Ishikawa (cell line): ENCODE data around the gene RPA1.

ENCODE experiments used
- CREB1 ChIP-seq: IDR thresholded peaks from 2 replicates; pipeline ENCODE4 v1.6.1; 2012; ENCODE audit warnings: low read depth
- EP300 ChIP-seq: IDR thresholded peaks from 2 replicates; pipeline ENCODE4 v1.6.1; 2012; ENCODE audit warnings: borderline replicate concordance
- FOXM1 ChIP-seq: IDR thresholded peaks from 2 replicates; pipeline ENCODE4 v1.6.1; 2012; ENCODE audit warnings: low read depth, borderline replicate concordance
- MAX ChIP-seq: IDR thresholded peaks from 2 replicates; pipeline ENCODE4 v1.6.1; 2012
- NFIC ChIP-seq: IDR thresholded peaks from 2 replicates; pipeline ENCODE4 v1.6.1; 2012
- RAD21 ChIP-seq: IDR thresholded peaks from 2 replicates; pipeline ENCODE4 v1.6.1; 2012; ENCODE audit warnings: low read depth
- TAF1 ChIP-seq: IDR thresholded peaks from 2 replicates; pipeline ENCODE4 v1.6.1; 2012; ENCODE audit warnings: low read depth, mild to moderate bottlenecking
- TCF12 ChIP-seq: IDR thresholded peaks from 2 replicates; pipeline ENCODE4 v1.6.1; 2012; ENCODE audit warnings: low read depth
- TEAD4 ChIP-seq: IDR thresholded peaks from 2 replicates; pipeline ENCODE4 v1.6.1; 2012
- YY1 ChIP-seq: IDR thresholded peaks from 2 replicates; pipeline ENCODE4 v1.6.1; 2012; ENCODE audit warnings: low read depth
- ZBTB7A ChIP-seq: IDR thresholded peaks from 2 replicates; pipeline ENCODE4 v1.6.1; 2012; ENCODE audit warnings: low read depth

- TF ChIP-seq EP300 = no peak
- TF ChIP-seq NFIC = no peak
- no peak for TF ChIP-seq MAX
- no peak for TF ChIP-seq CREB1
- no peak for TF ChIP-seq YY1
- no peak for TF ChIP-seq FOXM1
- no peak for TF ChIP-seq TEAD4
- TF ChIP-seq TCF12 = no peak
- TF ChIP-seq ZBTB7A = no peak
- no peak for TF ChIP-seq RAD21
- TF ChIP-seq TAF1 = no peak
Observed at GRCh38 chr17:1899403-1900000, 69.7 kb downstream of the RPA1 start.
